MCF 10A (cell line): ENCODE measurements around the gene RBMXL3. TPM values are rescaled to one million over a fixed set of nuclear protein-coding genes. Genes with fewer than 3 reads are reported as not detected.
"Not testable (repeated sequence)": the region's sequence is repeated elsewhere in the genome, so short reads cannot be mapped to it uniquely, and the experiment has no call there.

ENCODE experiments used
- BruUV-seq: library from RNA; stranded (reverse); fragments of 400-500 nt; replicated peaks from 2 replicates; lab custom pipeline; 2021; lab: Mats Ljungman, UMichigan
- CTCF ChIA-PET: fragments of 300-600 bp; sonication (Branson Sonifier 250); formaldehyde crosslinking; extraction: SDS; loops from one replicate; lab custom pipeline; 2021; ENCODE audit warnings: antibody characterized with exemption, inconsistent platforms; lab: Yijun Ruan, JAX
- POLR2A ChIA-PET: fragments of 300-600, 350-650 bp; sonication (Branson Sonifier 250); formaldehyde crosslinking; extraction: SDS; loops from one replicate; lab custom pipeline; 2020; ENCODE audit warnings: antibody characterized with exemption, inconsistent platforms; lab: Yijun Ruan, JAX
- DNase-seq: peaks from one replicate; pipeline ENCODE4 v3.0.0-alpha.2; 2018; ENCODE audit not compliant: unreplicated experiment
- H3K27ac Mint-ChIP-seq: one replicate; pipeline ENCODE4 v1.8.0; 2022; ENCODE audit warnings: mild to moderate bottlenecking, low read depth, mixed read lengths; ENCODE audit not compliant: unreplicated experiment
- H3K27me3 Mint-ChIP-seq: one replicate; pipeline ENCODE4 v1.8.0; 2022; ENCODE audit warnings: mixed read lengths; ENCODE audit not compliant: insufficient read depth, unreplicated experiment
- H3K36me3 Mint-ChIP-seq: one replicate; pipeline ENCODE4 v1.8.0; 2022; ENCODE audit warnings: mild to moderate bottlenecking, moderate library complexity, mixed read lengths; ENCODE audit not compliant: insufficient read depth, unreplicated experiment
- H3K4me1 Mint-ChIP-seq: one replicate; pipeline ENCODE4 v1.8.0; 2022; ENCODE audit warnings: mixed read lengths; ENCODE audit not compliant: insufficient read depth, unreplicated experiment
- H3K4me3 Mint-ChIP-seq: one replicate; pipeline ENCODE4 v1.8.0; 2022; ENCODE audit warnings: mild to moderate bottlenecking, moderate library complexity, mixed read lengths; ENCODE audit not compliant: unreplicated experiment
- H3K9me3 Mint-ChIP-seq: one replicate; pipeline ENCODE4 v1.8.0; 2022; ENCODE audit warnings: mixed read lengths; ENCODE audit not compliant: unreplicated experiment
- CTCF ChIP-seq: fragments of 200-600 bp; IDR thresholded peaks from one replicate; pipeline ENCODE4 v1.8.0; 2022; ENCODE audit warnings: antibody characterized with exemption, mild to moderate bottlenecking; ENCODE audit not compliant: unreplicated experiment
- intact Hi-C: fragments of 100-400 bp; cut with micrococcal nuclease; formaldehyde crosslinking; loops from 2 replicates; pipeline ENCODE4 v1.14.1; 2022
- total RNA-seq: library from RNA; stranded (reverse); gene quantifications from 2 replicates; pipeline ENCODE4 v1.2.3, GENCODE V29; 2022

RBMXL3 gene
- total RNA-seq, 1 experiment from 2014 or later, result not detected

DNA sequence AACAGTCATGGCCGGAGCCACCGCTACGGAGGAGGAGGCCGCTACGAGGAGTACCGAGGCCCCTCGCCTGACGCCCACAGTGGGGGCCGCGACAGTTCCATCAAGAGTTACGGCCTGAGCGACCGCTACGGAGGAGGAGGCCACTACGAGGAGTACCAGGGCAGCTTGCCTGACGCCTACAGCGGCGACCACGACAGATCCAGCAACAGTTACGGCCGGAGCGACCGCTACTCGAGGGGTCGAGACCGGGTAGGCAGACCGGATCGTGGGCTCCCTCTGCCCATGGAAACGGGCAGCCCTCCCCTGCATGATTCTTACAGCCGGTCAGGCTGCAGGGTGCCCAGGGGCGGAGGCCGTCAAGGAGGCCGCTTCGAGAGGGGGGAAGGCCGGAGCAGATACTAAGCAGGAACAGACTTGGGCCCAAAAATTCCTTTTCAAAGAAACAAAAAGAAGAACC is 3.1 kb downstream of the RBMXL3 start:
- no peak overlapping the region for H3K4me3 Mint-ChIP-seq
- no peak for DNase-seq
- ChIA-PET POLR2A (no interaction called here), CTCF (no interaction called here)
- TF ChIP-seq CTCF, result no peak
- BruUV-seq, result no TSS peak
- H3K27ac Mint-ChIP-seq, result no peak overlapping the region
- intact Hi-C loops, result no loop called here
- H3K36me3 Mint-ChIP-seq, result no peaks in the 10 kb centered on the region
- peaks cover 37% of the 10 kb centered on the region for H3K27me3 Mint-ChIP-seq
- peaks cover 14% of the 10 kb centered on the region for H3K9me3 Mint-ChIP-seq
- H3K4me1 Mint-ChIP-seq, result no peaks in the 10 kb centered on the region

- Mint-ChIP-seq H3K4me3 (no peak overlapping the region), H3K27ac (no peak overlapping the region), H3K36me3 (no peaks in the 10 kb centered on the region), H3K27me3 (peaks cover 50% of the 10 kb centered on the region), H3K4me1 (no peaks in the 10 kb centered on the region), H3K9me3 (peaks cover 8% of the 10 kb centered on the region)
- BruUV-seq, result no TSS peak
- ChIA-PET POLR2A (no interaction called here), CTCF (no interaction called here)
- TF ChIP-seq CTCF, result no peak
- no peak for DNase-seq
- intact Hi-C loops, result no loop called here
These were observed 14.8 kb downstream of the RBMXL3 start for GRCh38 chrX:115204040-115204439.

- DNase-seq, CTCF ChIA-PET, H3K27ac Mint-ChIP-seq, H3K9me3 Mint-ChIP-seq, H3K36me3 Mint-ChIP-seq, BruUV-seq, POLR2A ChIA-PET, H3K4me3 Mint-ChIP-seq, intact Hi-C loops, H3K4me1 Mint-ChIP-seq: not testable (repeated sequence)
- peaks cover 52% of the 10 kb centered on the region for H3K27me3 Mint-ChIP-seq
These were observed 20.3 kb downstream of the RBMXL3 start for GRCh38 chrX:115209547-115209946.

DNA sequence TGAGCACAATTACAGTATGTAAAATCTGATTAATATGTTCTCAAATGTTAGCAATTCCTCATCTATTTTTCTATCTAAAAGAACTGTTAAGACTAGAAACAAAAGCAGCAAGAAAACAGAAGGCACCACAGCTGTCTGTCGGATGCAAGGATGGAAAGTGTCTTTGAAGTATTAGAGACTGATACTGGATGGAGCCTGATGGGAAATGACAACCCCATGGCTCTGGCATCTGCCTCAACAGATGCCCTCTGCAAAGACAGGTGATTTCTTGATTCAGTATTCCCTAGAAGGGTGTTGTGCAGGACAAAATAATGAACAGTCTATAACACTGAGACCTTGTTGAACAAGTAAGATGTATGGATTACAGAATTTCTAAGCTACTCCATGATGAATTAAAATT is 24.9 kb downstream of the RBMXL3 start:
- TF ChIP-seq CTCF, result no peak
- ChIA-PET CTCF (no interaction called here), POLR2A (no interaction called here)
- no TSS peak for BruUV-seq
- DNase-seq, result no peak
- no peak overlapping the region for H3K4me3 Mint-ChIP-seq
- peaks cover 6% of the 10 kb centered on the region for H3K9me3 Mint-ChIP-seq
- H3K36me3 Mint-ChIP-seq, result no peaks in the 10 kb centered on the region
- H3K27ac Mint-ChIP-seq, result no peak overlapping the region
- peaks cover 72% of the 10 kb centered on the region for H3K27me3 Mint-ChIP-seq
- intact Hi-C loops, result no loop called here
- H3K4me1 Mint-ChIP-seq, result no peaks in the 10 kb centered on the region

DNA sequence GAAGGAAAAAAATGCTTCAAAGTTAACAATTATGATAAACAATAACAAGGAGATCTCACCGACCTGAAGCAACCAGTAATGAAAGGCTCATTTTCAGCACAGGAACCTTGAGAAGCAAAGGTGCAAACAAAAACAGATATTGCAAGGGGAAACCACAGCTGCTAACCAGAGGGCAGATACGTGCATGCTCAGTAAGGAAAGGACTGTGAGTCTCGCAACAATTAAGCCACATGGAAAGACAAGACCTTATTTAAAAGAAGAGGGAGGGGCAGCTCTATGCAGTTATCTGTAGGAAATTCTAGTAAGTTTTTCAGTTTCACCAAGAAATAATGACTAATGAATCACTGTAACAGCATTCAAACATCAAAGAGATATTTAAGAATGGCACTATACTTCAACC is 25.4 kb downstream of the RBMXL3 start:
- intact Hi-C loops, result no loop called here
- H3K4me3 Mint-ChIP-seq, result no peak overlapping the region
- peaks cover 72% of the 10 kb centered on the region for H3K27me3 Mint-ChIP-seq

GRCh38 chrX:115217346-115217745 is 28.1 kb downstream of the RBMXL3 start:
- H3K9me3 Mint-ChIP-seq, BruUV-seq, CTCF ChIA-PET, H3K27ac Mint-ChIP-seq, intact Hi-C loops, H3K36me3 Mint-ChIP-seq, DNase-seq, H3K4me3 Mint-ChIP-seq, H3K4me1 Mint-ChIP-seq, POLR2A ChIA-PET: not testable (repeated sequence)
- peaks cover 75% of the 10 kb centered on the region for H3K27me3 Mint-ChIP-seq

More for the DNA sequence above, 25.4 kb downstream of the RBMXL3 start:
- Mint-ChIP-seq H3K9me3 (peaks cover 6% of the 10 kb centered on the region), H3K36me3 (no peaks in the 10 kb centered on the region), H3K27ac (no peak overlapping the region), H3K4me1 (no peaks in the 10 kb centered on the region)
- CTCF ChIA-PET, result no interaction called here
- POLR2A ChIA-PET, result no interaction called here
- TF ChIP-seq CTCF, result no peak
- DNase-seq, result no peak
- BruUV-seq, result no TSS peak
